ENCODE data around the gene SMIM23. TPM values are rescaled to one million over a fixed set of nuclear protein-coding genes. Genes with fewer than 3 reads are reported as not detected.

The SMIM23 gene
- total and polyA plus RNA-seq, 2 experiments from 2014 or later, result not detected

GRCh38 chr5:171782332-171782966, 3.2 kb upstream of the SMIM23 start:
- no peak overlapping the region for H2AFZ ChIP-seq
- Mint-ChIP-seq H3K36me3 (ENCODE audit: low read depth) (no peaks in the 10 kb centered on the region; the same call in 2 of the 3 replicates), H3K4me1 (no peaks in the 10 kb centered on the region), H3K9me3 (peaks cover 3% of the 10 kb centered on the region; the same call in 1 of the 3 replicates), H3K27me3 (ENCODE audit: insufficient read depth, low read depth, poor library complexity) (no peaks in the 10 kb centered on the region), H3K27ac (no peak overlapping the region), H3K4me3 (no peak overlapping the region)
- no peaks in the 10 kb centered on the region for H3K4me1 ChIP-seq (ENCODE audit: insufficient read depth)
- H3K36me3 ChIP-seq (ENCODE audit: insufficient read depth), result no peaks in the 10 kb centered on the region
- H3K9me2 ChIP-seq (ENCODE audit: insufficient read depth), result no peaks in the 10 kb centered on the region
- TF ChIP-seq POLR2AphosphoS5 (IDR thresholded peaks at IDR 0.05; ENCODE audit: low read depth) (no peak), CTCF (conservative IDR thresholded peaks at IDR 0.05; ENCODE audit: low read depth in 2 of 2) (no peak), JUNB (IDR thresholded peaks at IDR 0.05; ENCODE audit: unreplicated experiment) (no peak), CREB1 (CRISPR knock-in tag; IDR thresholded peaks at IDR 0.05; ENCODE audit: low read depth) (no peak), ZNF331 (CRISPR knock-in tag; IDR thresholded peaks at IDR 0.05; ENCODE audit: low read depth) (no peak), STAT1 (IDR thresholded peaks at IDR 0.05; ENCODE audit: unreplicated experiment) (no peak), EZH2 (IDR thresholded peaks at IDR 0.05; ENCODE audit: low read depth, unreplicated experiment) (no peak), NANOG (IDR thresholded peaks at IDR 0.05; ENCODE audit: borderline replicate concordance) (no peak), ZNF114 (CRISPR knock-in tag; IDR thresholded peaks at IDR 0.05) (no peak), REST (IDR thresholded peaks at IDR 0.05; ENCODE audit: unreplicated experiment) (no peak), EZH2phosphoT487 (IDR thresholded peaks at IDR 0.05; ENCODE audit: unreplicated experiment) (no peak), ETS1 (IDR thresholded peaks at IDR 0.05) (no peak), ZNF462 (CRISPR knock-in tag; IDR thresholded peaks at IDR 0.05) (no peak)
- no peak overlapping the region for H3K4me2 ChIP-seq
- ATAC-seq (no peak), DNase-seq (ENCODE audit: low spot score) (no peak)
- H3K27ac ChIP-seq (ENCODE audit: low read depth), result no peak overlapping the region
- H3K27me3 ChIP-seq (ENCODE audit: insufficient read depth), result no peaks in the 10 kb centered on the region
- no peaks in the 10 kb centered on the region for H3K79me2 ChIP-seq (replicated peaks; ENCODE audit: insufficient read depth)
- no peak overlapping the region for H3K4me3 ChIP-seq
- H3F3A ChIP-seq (replicated peaks; ENCODE audit: low read depth), result no peaks in the 10 kb centered on the region
- H4K20me1 ChIP-seq (replicated peaks; ENCODE audit: insufficient read depth), result no peaks in the 10 kb centered on the region
